ENCODE results near the gene AFP. TPM values are rescaled to one million over a fixed set of nuclear protein-coding genes. Genes with fewer than 3 reads are reported as not detected.

AFP gene
- total and polyA plus RNA-seq, 2 experiments from 2014 or later = 0.77 to 9.1 TPM

GRCh38 chr4:73438582-73439215 lies 2.7 kb downstream of the AFP start:
- TF ChIP-seq, protein P1, sequence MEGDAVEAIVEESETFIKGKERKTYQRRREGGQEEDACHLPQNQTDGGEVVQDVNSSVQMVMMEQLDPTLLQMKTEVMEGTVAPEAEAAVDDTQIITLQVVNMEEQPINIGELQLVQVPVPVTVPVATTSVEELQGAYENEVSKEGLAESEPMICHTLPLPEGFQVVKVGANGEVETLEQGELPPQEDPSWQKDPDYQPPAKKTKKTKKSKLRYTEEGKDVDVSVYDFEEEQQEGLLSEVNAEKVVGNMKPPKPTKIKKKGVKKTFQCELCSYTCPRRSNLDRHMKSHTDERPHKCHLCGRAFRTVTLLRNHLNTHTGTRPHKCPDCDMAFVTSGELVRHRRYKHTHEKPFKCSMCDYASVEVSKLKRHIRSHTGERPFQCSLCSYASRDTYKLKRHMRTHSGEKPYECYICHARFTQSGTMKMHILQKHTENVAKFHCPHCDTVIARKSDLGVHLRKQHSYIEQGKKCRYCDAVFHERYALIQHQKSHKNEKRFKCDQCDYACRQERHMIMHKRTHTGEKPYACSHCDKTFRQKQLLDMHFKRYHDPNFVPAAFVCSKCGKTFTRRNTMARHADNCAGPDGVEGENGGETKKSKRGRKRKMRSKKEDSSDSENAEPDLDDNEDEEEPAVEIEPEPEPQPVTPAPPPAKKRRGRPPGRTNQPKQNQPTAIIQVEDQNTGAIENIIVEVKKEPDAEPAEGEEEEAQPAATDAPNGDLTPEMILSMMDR (IDR thresholded peaks at IDR 0.05; ENCODE audit: low read depth, low read length) = no peak
- Histone ChIP-seq H3K27me3 (no peaks in the 10 kb centered on the region), H3K36me3 (no peaks in the 10 kb centered on the region), H3K27ac (no peak overlapping the region), H3K4me1 (ENCODE audit: low read depth) (no peaks in the 10 kb centered on the region), H3K4me3 (no peak overlapping the region), H3K9me3 (ENCODE audit: low read depth) (no peaks in the 10 kb centered on the region)
- DNase-seq (ENCODE audit: low read depth in 1 of 2, low spot score in 1 of 2) = no peak

DNA sequence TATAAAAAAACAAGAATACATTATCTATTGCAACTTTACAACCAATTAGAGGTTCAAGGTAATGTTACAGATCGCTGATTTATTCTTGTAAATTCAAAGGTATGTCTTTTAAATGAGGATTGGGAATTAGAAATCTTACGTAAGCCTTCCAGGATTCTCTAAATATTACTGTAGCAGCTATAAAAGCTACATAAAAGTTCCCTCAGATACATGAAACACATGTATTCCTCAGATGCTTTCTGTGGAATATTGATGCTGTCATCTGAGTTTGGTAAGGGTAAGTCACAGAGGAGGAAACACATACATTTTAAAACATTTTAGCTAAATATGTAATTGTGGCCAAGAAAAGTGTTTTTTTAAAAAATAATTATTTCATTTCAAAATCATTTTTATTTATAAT lies 3.4 kb downstream of the AFP start:
- H3K9me3 ChIP-seq (ENCODE audit: low read depth) = no peaks in the 10 kb centered on the region
- no peak overlapping the region for H3K27ac ChIP-seq
- DNase-seq (ENCODE audit: low read depth in 1 of 2, low spot score in 1 of 2) = no peak
- no peaks in the 10 kb centered on the region for H3K27me3 ChIP-seq
- H3K4me1 ChIP-seq (ENCODE audit: low read depth) = no peaks in the 10 kb centered on the region
- TF ChIP-seq, protein P1 (IDR thresholded peaks at IDR 0.05; ENCODE audit: low read depth, low read length) = no peak
- H3K4me3 ChIP-seq = no peak overlapping the region
- H3K36me3 ChIP-seq = no peaks in the 10 kb centered on the region

GRCh38 chr4:73439991-73440390 lies 4.0 kb downstream of the AFP start:
- DNase-seq (ENCODE audit: low read depth in 1 of 2, low spot score in 1 of 2) = no peak
- Histone ChIP-seq H3K9me3 (ENCODE audit: low read depth) (no peaks in the 10 kb centered on the region), H3K36me3 (no peaks in the 10 kb centered on the region), H3K4me1 (ENCODE audit: low read depth) (no peaks in the 10 kb centered on the region), H3K27ac (no peak overlapping the region), H3K27me3 (no peaks in the 10 kb centered on the region), H3K4me3 (no peak overlapping the region)
- TF ChIP-seq, protein P1 (IDR thresholded peaks at IDR 0.05; ENCODE audit: low read depth, low read length) = no peak

GRCh38 chr4:73440653-73441052 lies 4.6 kb downstream of the AFP start:
- TF ChIP-seq, protein P1 (IDR thresholded peaks at IDR 0.05; ENCODE audit: low read depth, low read length) = no peak
- H3K27ac ChIP-seq = no peak overlapping the region
- no peaks in the 10 kb centered on the region for H3K36me3 ChIP-seq
- H3K4me1 ChIP-seq (ENCODE audit: low read depth) = no peaks in the 10 kb centered on the region
- no peaks in the 10 kb centered on the region for H3K27me3 ChIP-seq
- no peak for DNase-seq (ENCODE audit: low read depth in 1 of 2, low spot score in 1 of 2)
- H3K9me3 ChIP-seq (ENCODE audit: low read depth) = no peaks in the 10 kb centered on the region
- H3K4me3 ChIP-seq = no peak overlapping the region

GRCh38 chr4:73442275-73442674 lies 6.3 kb downstream of the AFP start:
- no peak overlapping the region for H3K27ac ChIP-seq
- no peaks in the 10 kb centered on the region for H3K36me3 ChIP-seq
- no peaks in the 10 kb centered on the region for H3K27me3 ChIP-seq
- DNase-seq (ENCODE audit: low read depth in 1 of 2, low spot score in 1 of 2) = no peak
- no peak overlapping the region for H3K4me3 ChIP-seq
- H3K4me1 ChIP-seq (ENCODE audit: low read depth) = no peaks in the 10 kb centered on the region
- H3K9me3 ChIP-seq (ENCODE audit: low read depth) = no peaks in the 10 kb centered on the region
- TF ChIP-seq, protein P1 (IDR thresholded peaks at IDR 0.05; ENCODE audit: low read depth, low read length) = no peak
